HCT116 (cell line): ENCODE results near the gene ZBTB3. TPM values are rescaled to one million over a fixed set of nuclear protein-coding genes. Genes with fewer than 3 reads are reported as not detected.

ENCODE experiments used
- ATAC-seq: fragments of 200-7000 bp; cut with Tn5 transposase; 2 replicates; pipeline ENCODE4 v1.9.1; 2020; ENCODE audit warnings: mild to moderate bottlenecking, moderate library complexity
- BruUV-seq: library from RNA; stranded (reverse); fragments of 400-500 nt; replicated peaks from 2 replicates; lab custom pipeline; 2021; lab: Mats Ljungman, UMichigan
- CTCF ChIA-PET: fragments of 300-600 bp; sonication (Branson Sonifier 250); formaldehyde crosslinking; loops from one replicate; lab custom pipeline; 2021; ENCODE audit warnings: antibody characterized with exemption; lab: Charles Lee
- POLR2A ChIA-PET: fragments of 300-600, 350-600 bp; sonication (Branson Sonifier 250); formaldehyde crosslinking; loops from one replicate; lab custom pipeline; 2021; ENCODE audit warnings: antibody characterized with exemption; lab: Charles Lee
- RAD21 ChIA-PET, 2 experiments: fragments of 300-600 bp; sonication (Branson Sonifier 250); formaldehyde crosslinking; loops; one replicate each; lab custom pipeline; 2023; ENCODE audit warnings: low total read pairs in 2 of 2; ENCODE audit not compliant: uncharacterized antibody in 2 of 2, unreplicated experiment in 2 of 2, low non-redundant PET in 1 of 2; lab: Charles Lee
- DNase-seq: peaks from one replicate; pipeline ENCODE4 v3.0.0-alpha.2; 2010; ENCODE audit warnings: low read depth, low spot score
- H2AFZ ChIP-seq: fragments of 200-600 bp; shearing (Covaris generic), sonication (generic); 2 replicates; pipeline ENCODE4 v1.6.1; 2017; ENCODE audit warnings: low read depth, mixed run types, mixed read lengths, antibody characterized with exemption, low read length; ENCODE audit not compliant: poor library complexity, severe bottlenecking
- H3K27ac ChIP-seq: 2 replicates; pipeline ENCODE4 v1.5.1; 2012; ENCODE audit warnings: low read depth, low read length
- H3K27me3 ChIP-seq: fragments of 200-600 bp; sonication (generic); 2 replicates; pipeline ENCODE4 v1.6.1; 2016; ENCODE audit warnings: mixed run types, low read length, mixed read lengths; ENCODE audit not compliant: insufficient read depth
- H3K36me3 ChIP-seq, 2 experiments: fragments of 200-500 bp in 1 of 2; fragments of 200-600 bp in 1 of 2; sonication (Bioruptor generic) in 1 of 2; sonication (generic) in 1 of 2; 2 replicates each; pipeline versions ENCODE4 v1.5.1 to v1.6.1; 2014 to 2016; ENCODE audit warnings: low read length in 2 of 2, inconsistent platforms in 1 of 2, mixed read lengths in 1 of 2, mixed run types in 1 of 2; ENCODE audit not compliant: insufficient read depth in 2 of 2, control insufficient read depth in 1 of 2
- H3K4me1 ChIP-seq, 2 experiments: fragments of 200-600 bp in 1 of 2; sonication (generic) in 1 of 2; 2 replicates each; pipeline versions ENCODE4 v1.5.1 to v1.6.1; 2012 to 2017; ENCODE audit warnings: low read length in 2 of 2, inconsistent platforms in 1 of 2, mild to moderate bottlenecking in 1 of 2, mixed read lengths in 1 of 2, mixed run types in 1 of 2, moderate library complexity in 1 of 2; ENCODE audit not compliant: insufficient read depth in 2 of 2, control insufficient read depth in 1 of 2
- H3K4me2 ChIP-seq: fragments of 200-600 bp; sonication (generic); 2 replicates; pipeline ENCODE4 v1.6.1; 2017; ENCODE audit warnings: mixed run types, low read length, mixed read lengths
- H3K4me3 ChIP-seq, 2 experiments: fragments of 200-600 bp in 1 of 2; sonication (generic) in 1 of 2; replicated peaks in 1 of 2; 2 replicates each; pipeline ENCODE4 v1.5.1; 2011 to 2016; ENCODE audit warnings: low read length in 2 of 2, control low read depth in 1 of 2, low read depth in 1 of 2, mild to moderate bottlenecking in 1 of 2, mixed read lengths in 1 of 2, mixed run types in 1 of 2
- H3K79me2 ChIP-seq: fragments of 200-600 bp; sonication (generic); 2 replicates; pipeline ENCODE4 v1.6.1; 2017; ENCODE audit warnings: mild to moderate bottlenecking, mixed run types, low read length, moderate library complexity, mixed read lengths; ENCODE audit not compliant: insufficient read depth
- H3K9ac ChIP-seq: fragments of 200-600 bp; sonication (generic); 2 replicates; pipeline ENCODE4 v1.6.1; 2016; ENCODE audit warnings: low read length, mixed read lengths
- H3K9me2 ChIP-seq: fragments of 200-600 bp; sonication (generic), shearing (Covaris generic); 2 replicates; pipeline ENCODE4 v1.6.1; 2017; ENCODE audit warnings: mixed run types, mild to moderate bottlenecking, moderate library complexity; ENCODE audit not compliant: insufficient read depth
- H3K9me3 ChIP-seq, 2 experiments: fragments of 200-500 bp in 1 of 2; fragments of 200-600 bp in 1 of 2; sonication (Bioruptor generic) in 1 of 2; sonication (generic) in 1 of 2; 2 replicates each; pipeline ENCODE4 v1.6.1; 2014 to 2017; ENCODE audit warnings: low read length in 2 of 2, mixed read lengths in 2 of 2, inconsistent platforms in 1 of 2, low read depth in 1 of 2, mild to moderate bottlenecking in 1 of 2, mixed run types in 1 of 2, moderate library complexity in 1 of 2; ENCODE audit not compliant: control insufficient read depth in 1 of 2, insufficient read depth in 1 of 2
- H4K20me1 ChIP-seq: fragments of 200-600 bp; sonication (generic), shearing (Covaris generic); 2 replicates; pipeline ENCODE4 v1.6.1; 2017; ENCODE audit warnings: mixed run types, mild to moderate bottlenecking, moderate library complexity; ENCODE audit not compliant: insufficient read depth
- CEBPB ChIP-seq: IDR thresholded peaks from 2 replicates; pipeline ENCODE4 v1.6.1; 2012; ENCODE audit warnings: low read depth
- EGR1 ChIP-seq: IDR thresholded peaks from 2 replicates; pipeline ENCODE4 v1.6.1; 2012; ENCODE audit warnings: low read depth
- ELF1 ChIP-seq: IDR thresholded peaks from 2 replicates; pipeline ENCODE4 v1.6.1; 2012; ENCODE audit warnings: low read depth, borderline replicate concordance
- EZH2 ChIP-seq: fragments of 200-600 bp; sonication (generic); IDR thresholded peaks from 2 replicates; pipeline ENCODE4 v1.6.1; 2017; ENCODE audit warnings: antibody characterized with exemption, mixed run types
- FOSL1 ChIP-seq: IDR thresholded peaks from 2 replicates; pipeline ENCODE4 v1.6.1; 2012; ENCODE audit warnings: low read depth
- POLR2AphosphoS5 ChIP-seq: IDR thresholded peaks from 2 replicates; pipeline ENCODE4 v1.6.1; 2011; ENCODE audit warnings: mild to moderate bottlenecking, low read depth, low read length, moderate library complexity
- RAD21 ChIP-seq: IDR thresholded peaks from 2 replicates; pipeline ENCODE4 v1.6.1; 2012; ENCODE audit warnings: low read depth, mild to moderate bottlenecking
- SIN3A ChIP-seq: IDR thresholded peaks from 2 replicates; pipeline ENCODE4 v1.6.1; 2012; ENCODE audit warnings: low read depth
- SP1 ChIP-seq: IDR thresholded peaks from 2 replicates; pipeline ENCODE4 v1.6.1; 2012; ENCODE audit warnings: low read depth
- SRF ChIP-seq: IDR thresholded peaks from 2 replicates; pipeline ENCODE4 v1.6.1; 2012; ENCODE audit warnings: low read depth
- TCF7L2 ChIP-seq: IDR thresholded peaks from 2 replicates; pipeline ENCODE4 v1.7.0; 2011; ENCODE audit warnings: borderline replicate concordance, inconsistent platforms; ENCODE audit not compliant: insufficient read depth, insufficient read length; ENCODE audit errors: extremely low read depth
- YY1 ChIP-seq: IDR thresholded peaks from 2 replicates; pipeline ENCODE4 v1.6.1; 2011; ENCODE audit warnings: low read length, low read depth, moderate library complexity, mild to moderate bottlenecking; ENCODE audit not compliant: insufficient replicate concordance; ENCODE audit errors: extremely low read depth
- ZBTB33 ChIP-seq: IDR thresholded peaks from 2 replicates; pipeline ENCODE4 v1.6.1; 2011; ENCODE audit warnings: mild to moderate bottlenecking, low read length, moderate library complexity; ENCODE audit not compliant: insufficient replicate concordance; ENCODE audit errors: extremely low read depth
- ZNF274 ChIP-seq: fragments of 200-500 bp; sonication (Bioruptor generic); IDR thresholded peaks from 2 replicates; pipeline ENCODE4 v1.6.1; 2014; ENCODE audit warnings: mild to moderate bottlenecking, low read depth, low read length, inconsistent platforms
- intact Hi-C: fragments of 100-400 bp; cut with micrococcal nuclease; formaldehyde crosslinking; loops from 2 replicates; pipeline ENCODE4 v1.10.0; 2022
- total RNA-seq: library from RNA; stranded (reverse); gene quantifications from one replicate; pipeline ENCODE4 v1.2.1, GENCODE V29; 2021; ENCODE audit not compliant: unreplicated experiment

Gene ZBTB3
- total RNA-seq, 1 experiment from 2014 or later: 11.3 TPM

- Histone ChIP-seq H3K36me3 (peaks cover 51 to 68% of the 10 kb centered on the region in 2 experiments), H2AFZ (no peak overlapping the region), H3K4me2 (no peak overlapping the region), H3K9me2 (no peaks in the 10 kb centered on the region), H3K27ac (no peak overlapping the region), H3K9ac (no peak overlapping the region), H3K79me2 (peaks cover 40% of the 10 kb centered on the region), H3K4me3 (no peak overlapping the region), H3K9me3 (no peaks in the 10 kb centered on the region)
- intact Hi-C loops: no loop called here
- ChIA-PET CTCF (no interaction called here), POLR2A (no interaction called here)
- ATAC-seq (no peak), DNase-seq (no peak)
- TF ChIP-seq EZH2 (no peak), SIN3A (no peak), CEBPB (no peak), EGR1 (no peak), TCF7L2 (no peak), SP1 (no peak), POLR2AphosphoS5 (no peak), ZBTB33 (no peak), RAD21 (no peak), ELF1 (no peak), FOSL1 (no peak), SRF (no peak), ZNF274 (no peak), YY1 (no peak)
- TF ChIP-seq, all 23 proteins: peak for 0
- Histone ChIP-seq H3K4me1 (no peaks in the 10 kb centered on the region), H4K20me1 (no peaks in the 10 kb centered on the region), H3K27me3 (no peaks in the 10 kb centered on the region)
- BruUV-seq: no TSS peak
- RAD21 ChIA-PET: no interaction called here
Observed at GRCh38 chr11:62712276-62712812, 41.6 kb downstream of the ZBTB3 start.
